OCI-LY3 (cell line): ENCODE results near the gene MBOAT1.

Experiments
- CTCF ChIP-seq: fragments of 200-600, 300-600 bp; sonication (generic); IDR thresholded peaks from 2 replicates; pipeline ENCODE4 v1.5.1; 2014; ENCODE audit warnings: antibody characterized with exemption, low read length, low read depth
- EZH2phosphoT487 ChIP-seq: fragments of 200-600 bp; shearing (Covaris generic); IDR thresholded peaks from 2 replicates; pipeline ENCODE4 v1.6.1; 2018; ENCODE audit warnings: antibody characterized with exemption, mixed run types, low read depth

GRCh38 chr6:20167601-20168000 is 44.7 kb downstream of the MBOAT1 start:
- TF ChIP-seq CTCF = no peak
- TF ChIP-seq EZH2phosphoT487 = no peak
